HCT116 (cell line): ENCODE results near the gene FILIP1. TPM values are rescaled to one million over a fixed set of nuclear protein-coding genes. Genes with fewer than 3 reads are reported as not detected.

Experiments
- ATAC-seq: fragments of 200-7000 bp; cut with Tn5 transposase; 2 replicates; pipeline ENCODE4 v1.9.1; 2020; ENCODE audit warnings: mild to moderate bottlenecking, moderate library complexity
- BruUV-seq: library from RNA; stranded (reverse); fragments of 400-500 nt; replicated peaks from 2 replicates; lab custom pipeline; 2021; lab: Mats Ljungman, UMichigan
- CTCF ChIA-PET: fragments of 300-600 bp; sonication (Branson Sonifier 250); formaldehyde crosslinking; loops from one replicate; lab custom pipeline; 2021; ENCODE audit warnings: antibody characterized with exemption; lab: Charles Lee
- POLR2A ChIA-PET: fragments of 300-600, 350-600 bp; sonication (Branson Sonifier 250); formaldehyde crosslinking; loops from one replicate; lab custom pipeline; 2021; ENCODE audit warnings: antibody characterized with exemption; lab: Charles Lee
- RAD21 ChIA-PET, 2 experiments: fragments of 300-600 bp; sonication (Branson Sonifier 250); formaldehyde crosslinking; loops; one replicate each; lab custom pipeline; 2023; ENCODE audit warnings: low total read pairs in 2 of 2; ENCODE audit not compliant: uncharacterized antibody in 2 of 2, unreplicated experiment in 2 of 2, low non-redundant PET in 1 of 2; lab: Charles Lee
- DNase-seq: peaks from one replicate; pipeline ENCODE4 v3.0.0-alpha.2; 2010; ENCODE audit warnings: low read depth, low spot score
- H2AFZ ChIP-seq: fragments of 200-600 bp; shearing (Covaris generic), sonication (generic); 2 replicates; pipeline ENCODE4 v1.6.1; 2017; ENCODE audit warnings: low read depth, mixed run types, mixed read lengths, antibody characterized with exemption, low read length; ENCODE audit not compliant: poor library complexity, severe bottlenecking
- H3K27ac ChIP-seq: 2 replicates; pipeline ENCODE4 v1.5.1; 2012; ENCODE audit warnings: low read depth, low read length
- H3K27me3 ChIP-seq: fragments of 200-600 bp; sonication (generic); 2 replicates; pipeline ENCODE4 v1.6.1; 2016; ENCODE audit warnings: mixed run types, low read length, mixed read lengths; ENCODE audit not compliant: insufficient read depth
- H3K36me3 ChIP-seq, 2 experiments: fragments of 200-500 bp in 1 of 2; fragments of 200-600 bp in 1 of 2; sonication (Bioruptor generic) in 1 of 2; sonication (generic) in 1 of 2; 2 replicates each; pipeline versions ENCODE4 v1.5.1 to v1.6.1; 2014 to 2016; ENCODE audit warnings: low read length in 2 of 2, inconsistent platforms in 1 of 2, mixed read lengths in 1 of 2, mixed run types in 1 of 2; ENCODE audit not compliant: insufficient read depth in 2 of 2, control insufficient read depth in 1 of 2
- H3K4me1 ChIP-seq, 2 experiments: fragments of 200-600 bp in 1 of 2; sonication (generic) in 1 of 2; 2 replicates each; pipeline versions ENCODE4 v1.5.1 to v1.6.1; 2012 to 2017; ENCODE audit warnings: low read length in 2 of 2, inconsistent platforms in 1 of 2, mild to moderate bottlenecking in 1 of 2, mixed read lengths in 1 of 2, mixed run types in 1 of 2, moderate library complexity in 1 of 2; ENCODE audit not compliant: insufficient read depth in 2 of 2, control insufficient read depth in 1 of 2
- H3K4me2 ChIP-seq: fragments of 200-600 bp; sonication (generic); 2 replicates; pipeline ENCODE4 v1.6.1; 2017; ENCODE audit warnings: mixed run types, low read length, mixed read lengths
- H3K4me3 ChIP-seq, 2 experiments: fragments of 200-600 bp in 1 of 2; sonication (generic) in 1 of 2; replicated peaks in 1 of 2; 2 replicates each; pipeline ENCODE4 v1.5.1; 2011 to 2016; ENCODE audit warnings: low read length in 2 of 2, control low read depth in 1 of 2, low read depth in 1 of 2, mild to moderate bottlenecking in 1 of 2, mixed read lengths in 1 of 2, mixed run types in 1 of 2
- H3K79me2 ChIP-seq: fragments of 200-600 bp; sonication (generic); 2 replicates; pipeline ENCODE4 v1.6.1; 2017; ENCODE audit warnings: mild to moderate bottlenecking, mixed run types, low read length, moderate library complexity, mixed read lengths; ENCODE audit not compliant: insufficient read depth
- H3K9ac ChIP-seq: fragments of 200-600 bp; sonication (generic); 2 replicates; pipeline ENCODE4 v1.6.1; 2016; ENCODE audit warnings: low read length, mixed read lengths
- H3K9me2 ChIP-seq: fragments of 200-600 bp; sonication (generic), shearing (Covaris generic); 2 replicates; pipeline ENCODE4 v1.6.1; 2017; ENCODE audit warnings: mixed run types, mild to moderate bottlenecking, moderate library complexity; ENCODE audit not compliant: insufficient read depth
- H3K9me3 ChIP-seq, 2 experiments: fragments of 200-500 bp in 1 of 2; fragments of 200-600 bp in 1 of 2; sonication (Bioruptor generic) in 1 of 2; sonication (generic) in 1 of 2; 2 replicates each; pipeline ENCODE4 v1.6.1; 2014 to 2017; ENCODE audit warnings: low read length in 2 of 2, mixed read lengths in 2 of 2, inconsistent platforms in 1 of 2, low read depth in 1 of 2, mild to moderate bottlenecking in 1 of 2, mixed run types in 1 of 2, moderate library complexity in 1 of 2; ENCODE audit not compliant: control insufficient read depth in 1 of 2, insufficient read depth in 1 of 2
- H4K20me1 ChIP-seq: fragments of 200-600 bp; sonication (generic), shearing (Covaris generic); 2 replicates; pipeline ENCODE4 v1.6.1; 2017; ENCODE audit warnings: mixed run types, mild to moderate bottlenecking, moderate library complexity; ENCODE audit not compliant: insufficient read depth
- CBX3 ChIP-seq: IDR thresholded peaks from 2 replicates; pipeline ENCODE4 v1.6.1; 2012; ENCODE audit warnings: low read depth
- CEBPB ChIP-seq: IDR thresholded peaks from 2 replicates; pipeline ENCODE4 v1.6.1; 2012; ENCODE audit warnings: low read depth
- EGR1 ChIP-seq: IDR thresholded peaks from 2 replicates; pipeline ENCODE4 v1.6.1; 2012; ENCODE audit warnings: low read depth
- ELF1 ChIP-seq: IDR thresholded peaks from 2 replicates; pipeline ENCODE4 v1.6.1; 2012; ENCODE audit warnings: low read depth, borderline replicate concordance
- EZH2 ChIP-seq: fragments of 200-600 bp; sonication (generic); IDR thresholded peaks from 2 replicates; pipeline ENCODE4 v1.6.1; 2017; ENCODE audit warnings: antibody characterized with exemption, mixed run types
- JUND ChIP-seq: IDR thresholded peaks from 2 replicates; pipeline ENCODE4 v1.6.1; 2012
- POLR2AphosphoS5 ChIP-seq: IDR thresholded peaks from 2 replicates; pipeline ENCODE4 v1.6.1; 2011; ENCODE audit warnings: mild to moderate bottlenecking, low read depth, low read length, moderate library complexity
- SP1 ChIP-seq: IDR thresholded peaks from 2 replicates; pipeline ENCODE4 v1.6.1; 2012; ENCODE audit warnings: low read depth
- SRF ChIP-seq: IDR thresholded peaks from 2 replicates; pipeline ENCODE4 v1.6.1; 2012; ENCODE audit warnings: low read depth
- YY1 ChIP-seq: IDR thresholded peaks from 2 replicates; pipeline ENCODE4 v1.6.1; 2011; ENCODE audit warnings: low read length, low read depth, moderate library complexity, mild to moderate bottlenecking; ENCODE audit not compliant: insufficient replicate concordance; ENCODE audit errors: extremely low read depth
- ZBTB33 ChIP-seq: IDR thresholded peaks from 2 replicates; pipeline ENCODE4 v1.6.1; 2011; ENCODE audit warnings: mild to moderate bottlenecking, low read length, moderate library complexity; ENCODE audit not compliant: insufficient replicate concordance; ENCODE audit errors: extremely low read depth
- ZNF274 ChIP-seq: fragments of 200-500 bp; sonication (Bioruptor generic); IDR thresholded peaks from 2 replicates; pipeline ENCODE4 v1.6.1; 2014; ENCODE audit warnings: mild to moderate bottlenecking, low read depth, low read length, inconsistent platforms
- intact Hi-C: fragments of 100-400 bp; cut with micrococcal nuclease; formaldehyde crosslinking; loops from 2 replicates; pipeline ENCODE4 v1.10.0; 2022
- total RNA-seq: library from RNA; stranded (reverse); gene quantifications from one replicate; pipeline ENCODE4 v1.2.1, GENCODE V29; 2021; ENCODE audit not compliant: unreplicated experiment

Gene FILIP1
- total RNA-seq, 1 experiment from 2014 or later, result 0.05 TPM

GRCh38 chr6:75370011-75370410, 123.6 kb downstream of the FILIP1 start:
- intact Hi-C loops, result no loop called here
- no peak for TF ChIP-seq SP1
- TF ChIP-seq ZNF274, result no peak
- TF ChIP-seq CEBPB, result no peak
- no peak for TF ChIP-seq EZH2
- TF ChIP-seq YY1, result no peak
- TF ChIP-seq CBX3, result no peak
- TF ChIP-seq POLR2AphosphoS5, result no peak
- no peak for TF ChIP-seq SRF
- TF ChIP-seq JUND, result no peak
- no peak for TF ChIP-seq ZBTB33
- no peak for TF ChIP-seq ELF1
- no peak for TF ChIP-seq EGR1
- ChIA-PET RAD21 (interaction anchor here in 1 of 2 experiments (0.6 kb wide), 1 partner anchor 186 kb away, joined by 5 read pairs; no protein-coding TSS in a partner anchor), CTCF (interaction anchor here (1.1 kb wide), 1 partner anchor 159 kb away, joined by 4 read pairs; no protein-coding TSS in a partner anchor), POLR2A (no interaction called here)
- Histone ChIP-seq H3K4me1 (no peaks in the 10 kb centered on the region), H3K79me2 (no peaks in the 10 kb centered on the region), H3K27ac (no peak overlapping the region), H3K36me3 (no peaks in the 10 kb centered on the region), H3K9me3 (no peaks in the 10 kb centered on the region), H4K20me1 (no peaks in the 10 kb centered on the region), H3K27me3 (no peaks in the 10 kb centered on the region), H3K4me3 (no peak overlapping the region), H2AFZ (no peak overlapping the region), H3K4me2 (no peak overlapping the region), H3K9me2 (no peaks in the 10 kb centered on the region), H3K9ac (no peak overlapping the region)
- DNase-seq (no peak), ATAC-seq (no peak)
- BruUV-seq, result no TSS peak
